ENCODE measurements around the gene LINC01488.

DNA sequence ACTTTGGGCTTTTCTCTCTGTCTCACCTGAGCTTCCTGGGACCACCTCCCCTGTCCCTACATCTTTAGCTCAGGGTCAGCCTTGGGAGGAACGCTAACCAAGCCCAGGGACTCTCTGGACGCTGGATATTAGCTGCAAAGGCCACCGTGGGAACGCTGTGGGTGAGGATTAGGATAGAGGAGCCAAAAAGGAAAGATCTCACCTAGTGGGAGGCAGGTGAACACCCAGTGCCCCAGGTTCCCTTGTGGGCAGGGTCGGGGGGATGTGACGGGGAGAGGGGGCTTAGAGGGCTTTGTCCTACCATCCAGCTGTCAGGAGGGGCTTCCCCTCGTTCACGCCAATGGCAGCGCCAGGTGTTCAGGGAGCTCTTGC lies 50.2 kb downstream of the LINC01488 start:
- TF ChIP-seq POLR2A (IDR thresholded peaks at IDR 0.05; ENCODE audit: low read depth, low read length) = no peak
- TF ChIP-seq POU2F2 (IDR thresholded peaks at IDR 0.05; ENCODE audit: low read depth, low read length) = no peak
- no peak for TF ChIP-seq POLR2AphosphoS5 (IDR thresholded peaks at IDR 0.05; ENCODE audit: low read depth, low read length)
- no peak for TF ChIP-seq TAF1 (IDR thresholded peaks at IDR 0.05; ENCODE audit: low read depth, low read length)
- TF ChIP-seq SPI1 (IDR thresholded peaks at IDR 0.05; ENCODE audit: low read depth, low read length) = no peak

Data from GM12891 (cell line).